ENCODE measurements around the gene POC1A. TPM values are rescaled to one million over a fixed set of nuclear protein-coding genes. Genes with fewer than 3 reads are reported as not detected.

The POC1A gene
- total and polyA plus RNA-seq, 2 donors (not counting 1 experiment from before 2014, with no cell fraction given), result 1.7 to 2.8 TPM

GRCh38 chr3:52120556-52121463 is 33.4 kb downstream of the POC1A start:
- Histone ChIP-seq H2AFZ (ENCODE audit: insufficient read depth, low read depth, low read length, poor library complexity, severe bottlenecking) (peak overlapping the region; percentile 62), H3K9ac (ENCODE audit: low read length) (peak overlapping the region; percentile 34), H3K27me3 (replicated peaks in 1 of 4; ENCODE audit: control extremely low read depth in 1 of 4, control insufficient read depth in 3 of 4, insufficient read depth in 4 of 4, low read length in 3 of 4) (no peaks in the 10 kb centered on the region), H3K27ac (ENCODE audit: low read length in 2 of 2) (peak overlapping the region; percentile 49 to 81), H3K36me3 (replicated peaks in 1 of 2; ENCODE audit: control extremely low read depth in 1 of 2, control insufficient read depth in 1 of 2, extremely low read depth in 1 of 2, insufficient read depth in 2 of 2, low read length in 1 of 2) (no peaks in the 10 kb centered on the region), H3K4me1 (ENCODE audit: control insufficient read depth in 2 of 2, insufficient read depth in 2 of 2, low read length in 2 of 2) (peaks cover 34 to 35% of the 10 kb centered on the region in 2 donors), H3K4me2 (replicated peaks; ENCODE audit: low read depth, low read length, poor library complexity, severe bottlenecking) (peak overlapping the region; percentile 73), H3K9me3 (ENCODE audit: control extremely low read depth in 1 of 3, control insufficient read depth in 2 of 3, insufficient read depth in 1 of 3, low read length in 2 of 3) (no peaks in the 10 kb centered on the region), H3K4me3 (ENCODE audit: control extremely low read depth in 1 of 5, extremely low read depth in 1 of 5, insufficient read depth in 1 of 5, low read depth in 2 of 5, low read length in 4 of 5) (peak overlapping the region in 1 of 5 experiments; percentile 37), H3K79me2 (ENCODE audit: control insufficient read depth, insufficient read depth, low read length) (no peaks in the 10 kb centered on the region), H4K20me1 (ENCODE audit: control insufficient read depth, insufficient read depth, low read length, poor library complexity, severe bottlenecking) (no peaks in the 10 kb centered on the region)
- H3K27me3 Mint-ChIP-seq, result no peaks in the 10 kb centered on the region
- ChIA-PET POLR2A (no interaction called here), CTCF (interaction anchor here (1.0 to 5.6 kb wide), 8 partner anchors 24 to 219 kb away, joined by 3 to 60 read pairs (median 4); partner anchors contain the start of gene DUSP7)
- H3K4me1 Mint-ChIP-seq, result peaks cover 33% of the 10 kb centered on the region
- H3K27ac Mint-ChIP-seq, result peak overlapping the region; percentile 85
- H3K4me3 Mint-ChIP-seq, result peak overlapping the region; percentile 70
- ATAC-seq (ENCODE audit: low read depth), result peak; percentile 31
- intact Hi-C loops (cut with micrococcal nuclease), result no loop called here
- H3K9me3 Mint-ChIP-seq (ENCODE audit: insufficient read depth), result no peaks in the 10 kb centered on the region
- no peak for TF ChIP-seq CTCF (IDR thresholded peaks at IDR 0.05)
- no peak for TF ChIP-seq EZH2 (IDR thresholded peaks at IDR 0.05; ENCODE audit: borderline replicate concordance, insufficient read depth, low read depth, low read length, poor library complexity, severe bottlenecking)
- peak; percentile 28 for DNase-seq
- 67% methylated on average over 2 of the region's 3 CpGs for WGBS (ENCODE audit: insufficient coverage)

GRCh38 chr3:52119826-52120225 is 34.4 kb downstream of the POC1A start:
- 92% methylated on average over 1 of the region's 6 CpGs for WGBS (ENCODE audit: insufficient coverage)
- Histone ChIP-seq H3K9me3 (ENCODE audit: control extremely low read depth in 1 of 3, control insufficient read depth in 2 of 3, insufficient read depth in 1 of 3, low read length in 2 of 3) (no peaks in the 10 kb centered on the region), H3K36me3 (replicated peaks in 1 of 2; ENCODE audit: control extremely low read depth in 1 of 2, control insufficient read depth in 1 of 2, extremely low read depth in 1 of 2, insufficient read depth in 2 of 2, low read length in 1 of 2) (no peaks in the 10 kb centered on the region), H3K4me2 (replicated peaks; ENCODE audit: low read depth, low read length, poor library complexity, severe bottlenecking) (no peak overlapping the region), H4K20me1 (ENCODE audit: control insufficient read depth, insufficient read depth, low read length, poor library complexity, severe bottlenecking) (no peaks in the 10 kb centered on the region), H3K27ac (ENCODE audit: low read length in 2 of 2) (no peak overlapping the region), H3K79me2 (ENCODE audit: control insufficient read depth, insufficient read depth, low read length) (no peaks in the 10 kb centered on the region), H3K27me3 (replicated peaks in 1 of 4; ENCODE audit: control extremely low read depth in 1 of 4, control insufficient read depth in 3 of 4, insufficient read depth in 4 of 4, low read length in 3 of 4) (no peaks in the 10 kb centered on the region), H3K4me3 (ENCODE audit: control extremely low read depth in 1 of 5, extremely low read depth in 1 of 5, insufficient read depth in 1 of 5, low read depth in 2 of 5, low read length in 4 of 5) (no peak overlapping the region), H3K4me1 (ENCODE audit: control insufficient read depth in 2 of 2, insufficient read depth in 2 of 2, low read length in 2 of 2) (peaks cover 34 to 35% of the 10 kb centered on the region in 2 donors), H2AFZ (ENCODE audit: insufficient read depth, low read depth, low read length, poor library complexity, severe bottlenecking) (no peak overlapping the region), H3K9ac (ENCODE audit: low read length) (no peak overlapping the region)
- TF ChIP-seq CTCF (IDR thresholded peaks at IDR 0.05) (no peak), EZH2 (IDR thresholded peaks at IDR 0.05; ENCODE audit: borderline replicate concordance, insufficient read depth, low read depth, low read length, poor library complexity, severe bottlenecking) (no peak)
- H3K27ac Mint-ChIP-seq, result no peak overlapping the region
- ATAC-seq (ENCODE audit: low read depth), result no peak
- no peak overlapping the region for H3K4me3 Mint-ChIP-seq
- CTCF ChIA-PET, result interaction anchor here (1.0 to 5.6 kb wide), 5 partner anchors 26 to 220 kb away, joined by 3 to 60 read pairs (median 4); no protein-coding TSS in a partner anchor
- no peak for DNase-seq
- POLR2A ChIA-PET, result no interaction called here
- intact Hi-C loops (cut with micrococcal nuclease), result no loop called here
- no peaks in the 10 kb centered on the region for H3K27me3 Mint-ChIP-seq
- H3K9me3 Mint-ChIP-seq (ENCODE audit: insufficient read depth), result no peaks in the 10 kb centered on the region
- H3K4me1 Mint-ChIP-seq, result peaks cover 33% of the 10 kb centered on the region
